Esophagus squamous epithelium (tissue), 5 donors: ENCODE measurements around the gene SCMH1. TPM values are rescaled to one million over a fixed set of nuclear protein-coding genes. Genes with fewer than 3 reads are reported as not detected.

Experiments
- DNase-seq: peaks from one replicate; lab custom pipeline; 2025; lab: John Stamatoyannopoulos, UW
- H3K27ac ChIP-seq, 4 donors: fragments of 200-600 bp; sonication (generic); one replicate each; pipeline ENCODE4 v1.5.1; 2016 to 2019; ENCODE audit warnings: mild to moderate bottlenecking in 1 of 4
- H3K27me3 ChIP-seq, 4 donors: fragments of 200-600 bp; sonication (generic); 1 replicate in 3 of 4; 2 replicates in 1 of 4; pipeline versions ENCODE4 v1.5.1 to v1.6.0; 2017 to 2021; ENCODE audit warnings: antibody characterized with exemption in 1 of 4
- H3K36me3 ChIP-seq, 3 donors: fragments of 200-600 bp; sonication (generic); one replicate each; pipeline ENCODE4 v1.5.1; 2016 to 2019
- H3K4me1 ChIP-seq, 3 donors: fragments of 200-600 bp; sonication (generic); one replicate each; pipeline ENCODE4 v1.5.1; 2017 to 2019
- H3K4me3 ChIP-seq, 4 donors: fragments of 200-600 bp; sonication (generic); 1 replicate in 3 of 4; 2 replicates in 1 of 4; pipeline ENCODE4 v1.5.1; 2016 to 2019; ENCODE audit warnings: mild to moderate bottlenecking in 2 of 4, moderate library complexity in 1 of 4
- H3K9me3 ChIP-seq, 3 donors: fragments of 200-600 bp; sonication (generic); one replicate each; pipeline ENCODE4 v1.5.1; 2016 to 2019
- POLR2A ChIP-seq, 4 donors: fragments of 450-650 bp; IDR thresholded peaks; one replicate each; pipeline ENCODE4 v1.6.1; 2017; ENCODE audit warnings: antibody characterized with exemption in 4 of 4, mild to moderate bottlenecking in 4 of 4, moderate library complexity in 3 of 4
- WGBS, 2 donors: methylation state at CpG; one replicate each; pipeline ENCODE4 v1.1.5; 2018; 5-methylcytosine and 5-hydroxymethylcytosine counted together
- intact Hi-C: fragments of 100-400 bp; cut with DNase I; formaldehyde crosslinking; loops from one replicate; pipeline ENCODE4 v1.15.0; 2022
- total RNA-seq, 4 donors: library from RNA; depleted of rRNA; stranded (reverse); fragments of >200 nt; gene quantifications; one replicate each; pipeline ENCODE4 v1.1.0, GENCODE V29; 2016
- TF ChIP-seq, protein P1 (sequence below), 6 experiments: fragments of 450-650 bp in 4 of 6; fragments of 200-600 bp in 2 of 6; sonication (generic) in 2 of 6; IDR thresholded peaks; one replicate each; pipeline ENCODE4 v1.5.1; 2016 to 2019; ENCODE audit warnings: antibody characterized with exemption in 6 of 6, mild to moderate bottlenecking in 4 of 6, moderate library complexity in 4 of 6
- donor health status: DM: yes; HTN: yes; CAD: no.

SCMH1 gene
- total RNA-seq, 4 donors from 2014 or later: 4.4 to 46.9 (median 16.3) TPM

DNA sequence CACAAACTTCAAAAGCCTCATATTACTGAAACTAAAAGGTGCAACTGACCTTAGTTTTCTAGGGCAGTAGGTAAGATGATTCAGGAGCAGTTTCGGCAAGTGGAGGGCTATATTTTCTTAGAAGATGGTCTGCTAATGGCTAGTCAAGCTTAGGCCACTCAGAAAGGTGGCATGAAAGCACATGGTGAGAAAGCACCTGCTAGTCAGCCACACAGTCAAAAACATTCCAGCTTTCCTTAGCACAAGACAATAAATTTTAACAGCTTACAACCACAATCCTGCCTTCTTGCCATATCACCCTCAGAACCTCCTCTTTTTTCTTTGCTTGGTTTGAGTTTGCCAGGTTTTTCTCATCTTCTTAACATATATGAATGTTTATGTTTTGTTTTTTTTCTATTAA, 139.5 kb downstream of the SCMH1 start:
- H3K27ac ChIP-seq: peak overlapping the region; percentile 10 to 58 (median 56)
- no peak overlapping the region for H3K4me3 ChIP-seq
- H3K27me3 ChIP-seq: no peaks in the 10 kb centered on the region
- no peak for DNase-seq
- WGBS, 2 donors: 45 to 75% methylated on average over 1 of the region's 1 CpG
- TF ChIP-seq POLR2A (IDR thresholded peaks at IDR 0.05): no peak
- TF ChIP-seq, protein P1, sequence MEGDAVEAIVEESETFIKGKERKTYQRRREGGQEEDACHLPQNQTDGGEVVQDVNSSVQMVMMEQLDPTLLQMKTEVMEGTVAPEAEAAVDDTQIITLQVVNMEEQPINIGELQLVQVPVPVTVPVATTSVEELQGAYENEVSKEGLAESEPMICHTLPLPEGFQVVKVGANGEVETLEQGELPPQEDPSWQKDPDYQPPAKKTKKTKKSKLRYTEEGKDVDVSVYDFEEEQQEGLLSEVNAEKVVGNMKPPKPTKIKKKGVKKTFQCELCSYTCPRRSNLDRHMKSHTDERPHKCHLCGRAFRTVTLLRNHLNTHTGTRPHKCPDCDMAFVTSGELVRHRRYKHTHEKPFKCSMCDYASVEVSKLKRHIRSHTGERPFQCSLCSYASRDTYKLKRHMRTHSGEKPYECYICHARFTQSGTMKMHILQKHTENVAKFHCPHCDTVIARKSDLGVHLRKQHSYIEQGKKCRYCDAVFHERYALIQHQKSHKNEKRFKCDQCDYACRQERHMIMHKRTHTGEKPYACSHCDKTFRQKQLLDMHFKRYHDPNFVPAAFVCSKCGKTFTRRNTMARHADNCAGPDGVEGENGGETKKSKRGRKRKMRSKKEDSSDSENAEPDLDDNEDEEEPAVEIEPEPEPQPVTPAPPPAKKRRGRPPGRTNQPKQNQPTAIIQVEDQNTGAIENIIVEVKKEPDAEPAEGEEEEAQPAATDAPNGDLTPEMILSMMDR (IDR thresholded peaks at IDR 0.05): no peak
- H3K9me3 ChIP-seq: no peaks in the 10 kb centered on the region
- peaks cover 12 to 29% (median 22%) of the 10 kb centered on the region in 3 donors for H3K4me1 ChIP-seq
- intact Hi-C loops: no loop called here
- H3K36me3 ChIP-seq: no peaks in the 10 kb centered on the region

DNA sequence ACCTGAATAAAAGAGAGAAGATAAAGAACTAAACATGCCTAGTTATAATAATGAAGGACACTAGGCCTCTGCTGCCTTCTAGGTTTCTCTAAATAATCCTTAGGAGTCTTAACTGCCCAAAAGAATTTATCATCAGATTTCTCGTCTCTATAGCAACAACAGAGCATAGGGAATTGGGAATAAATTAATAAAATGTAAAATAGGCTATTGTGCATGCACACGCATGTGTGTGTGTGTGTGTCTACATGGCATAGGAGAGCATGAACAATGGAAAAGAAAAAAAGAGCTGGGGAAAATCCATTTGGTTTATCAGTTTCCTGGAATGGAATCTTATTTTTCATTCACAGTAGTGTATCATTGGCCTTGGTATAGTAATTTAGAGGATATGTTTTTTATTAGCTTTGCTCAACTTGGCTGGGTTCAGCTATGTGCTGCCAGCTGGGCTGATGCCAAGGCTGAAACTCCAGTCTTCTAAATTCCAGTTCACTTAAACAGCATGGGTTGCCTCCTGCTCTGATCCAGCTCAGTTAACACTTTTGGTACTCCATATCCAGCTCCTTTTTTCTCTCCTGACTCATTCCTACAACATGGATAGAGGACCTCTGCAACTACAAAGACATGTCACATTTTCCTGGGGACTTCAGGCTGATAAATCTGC, 140.0 kb downstream of the SCMH1 start:
- Histone ChIP-seq H3K36me3 (no peaks in the 10 kb centered on the region), H3K4me3 (no peak overlapping the region), H3K4me1 (peaks cover 12 to 30% (median 22%) of the 10 kb centered on the region in 3 donors), H3K27me3 (no peaks in the 10 kb centered on the region), H3K27ac (peak overlapping the region; percentile 10 to 58 (median 56)), H3K9me3 (no peaks in the 10 kb centered on the region)
- intact Hi-C loops: no loop called here
- no peak for TF ChIP-seq POLR2A (IDR thresholded peaks at IDR 0.05)
- TF ChIP-seq, protein P1 (IDR thresholded peaks at IDR 0.05): no peak
- DNase-seq: no peak
- WGBS, 2 donors: 18 to 33% methylated on average over 2 of the region's 2 CpGs

DNA sequence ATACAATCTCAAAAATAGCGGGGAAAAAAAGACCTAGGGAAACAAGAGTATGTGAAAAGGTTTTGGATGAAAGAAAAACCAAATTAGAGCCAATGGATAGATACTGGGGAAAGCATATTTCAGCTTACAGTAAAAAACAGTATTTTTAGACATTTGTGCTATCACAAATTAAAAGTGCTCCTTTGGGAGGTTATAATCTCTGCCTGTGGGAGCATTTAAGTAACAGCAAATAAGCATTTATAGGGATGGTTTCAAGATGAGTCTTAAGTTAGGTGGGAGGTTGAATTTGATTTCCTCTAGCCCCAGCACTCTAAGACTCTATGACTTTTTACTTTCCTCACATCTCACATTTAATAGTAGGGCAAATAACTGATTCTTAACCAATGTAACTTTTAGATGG, 141.0 kb downstream of the SCMH1 start:
- WGBS, 2 donors: 87 to 90% methylated on average over 1 of the region's 1 CpG
- DNase-seq: no peak
- Histone ChIP-seq H3K4me1 (peaks cover 12 to 34% (median 22%) of the 10 kb centered on the region in 3 donors), H3K36me3 (no peaks in the 10 kb centered on the region), H3K27me3 (no peaks in the 10 kb centered on the region), H3K9me3 (no peaks in the 10 kb centered on the region), H3K4me3 (no peak overlapping the region), H3K27ac (no peak overlapping the region)
- intact Hi-C loops: no loop called here
- TF ChIP-seq, protein P1 (IDR thresholded peaks at IDR 0.05): no peak
- TF ChIP-seq POLR2A (IDR thresholded peaks at IDR 0.05): no peak

DNA sequence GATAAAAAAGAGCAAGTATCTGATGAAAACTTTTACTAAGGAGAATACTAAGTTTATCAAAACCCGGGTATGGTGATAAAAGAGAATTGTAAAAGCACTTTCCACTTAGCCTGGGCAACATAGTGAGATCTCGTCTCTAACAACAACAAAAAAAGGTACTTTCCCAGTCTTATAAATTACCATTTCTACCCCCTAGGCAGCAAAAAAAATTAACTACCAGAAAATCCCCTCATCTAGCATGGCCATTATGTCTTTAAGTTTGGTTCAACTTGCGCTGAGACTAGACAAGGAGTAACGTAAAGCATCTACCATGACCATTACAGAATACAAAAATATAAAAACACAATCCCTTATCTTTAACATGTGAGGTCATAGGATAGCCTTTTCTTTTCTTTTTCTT, 141.9 kb downstream of the SCMH1 start:
- H3K27ac ChIP-seq: no peak overlapping the region
- peaks cover 12 to 34% (median 22%) of the 10 kb centered on the region in 3 donors for H3K4me1 ChIP-seq
- no peak overlapping the region for H3K4me3 ChIP-seq
- intact Hi-C loops: no loop called here
- no peaks in the 10 kb centered on the region for H3K9me3 ChIP-seq
- TF ChIP-seq, protein P1 (IDR thresholded peaks at IDR 0.05): no peak
- TF ChIP-seq POLR2A (IDR thresholded peaks at IDR 0.05): no peak
- no peaks in the 10 kb centered on the region for H3K36me3 ChIP-seq
- H3K27me3 ChIP-seq: no peaks in the 10 kb centered on the region
- WGBS, 2 donors: 82 to 89% methylated on average over 4 of the region's 4 CpGs
- no peak for DNase-seq

DNA sequence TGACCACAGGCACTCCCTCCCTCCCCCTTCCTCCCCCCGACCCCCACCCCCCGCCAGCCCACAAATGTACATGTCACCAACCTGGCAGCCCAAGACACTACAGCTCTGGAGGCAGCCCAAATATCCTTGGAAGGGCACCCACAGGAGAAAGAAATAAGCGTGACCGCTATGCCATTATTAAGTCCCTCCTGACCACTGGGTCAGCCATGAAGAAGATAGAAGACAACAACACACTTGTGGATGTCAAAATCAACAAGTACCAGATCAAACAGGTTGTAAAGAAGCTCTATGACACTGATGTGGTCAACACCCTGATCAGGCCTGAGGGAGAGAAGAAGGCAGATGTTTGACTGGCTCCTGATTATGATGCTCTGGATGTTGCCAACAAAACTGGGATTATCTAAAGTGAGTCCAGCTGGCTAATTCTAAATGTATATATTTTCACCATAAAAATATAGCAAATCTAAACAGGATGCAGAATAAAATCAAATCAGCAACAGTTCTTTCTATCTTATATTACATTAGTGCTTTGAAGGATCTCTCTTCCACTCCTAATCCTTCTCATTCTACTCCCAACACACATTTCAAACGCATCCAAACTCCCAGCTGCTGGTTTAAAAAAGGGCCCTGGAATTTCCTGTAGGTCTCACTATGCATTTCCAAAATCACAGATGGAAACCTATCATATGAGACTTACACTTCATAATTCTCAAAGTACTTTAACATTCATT, 143.2 kb downstream of the SCMH1 start:
- H3K36me3 ChIP-seq: no peaks in the 10 kb centered on the region
- no peak for TF ChIP-seq POLR2A (IDR thresholded peaks at IDR 0.05)
- TF ChIP-seq, protein P1 (IDR thresholded peaks at IDR 0.05): no peak
- intact Hi-C loops: no loop called here
- H3K27ac ChIP-seq: no peak overlapping the region
- no peaks in the 10 kb centered on the region for H3K9me3 ChIP-seq
- H3K27me3 ChIP-seq: no peaks in the 10 kb centered on the region
- WGBS, 2 donors: 74 to 88% methylated on average over 4 to 5 of the region's 5 CpGs
- no peak for DNase-seq
- no peak overlapping the region for H3K4me3 ChIP-seq
- peaks cover 12 to 31% (median 20%) of the 10 kb centered on the region in 3 donors for H3K4me1 ChIP-seq
